Retinal pigment epithelial cell (primary cell): ENCODE data around the gene PTPN1.
A peak's percentile ranks its signal among the peaks of the same experiment; 100 is the strongest.
"Not testable (repeated sequence)": the region's sequence is repeated elsewhere in the genome, so short reads cannot be mapped to it uniquely, and the experiment has no call there.

ENCODE experiments used
- DNase-seq: peaks from one replicate; pipeline ENCODE4 v3.0.0-alpha.2; 2010; ENCODE audit warnings: low read depth
- H3K4me3 ChIP-seq: 2 replicates; pipeline ENCODE4 v1.5.1; 2011; ENCODE audit warnings: mild to moderate bottlenecking, low read length, control low read depth, moderate library complexity
- CTCF ChIP-seq: conservative IDR thresholded peaks from 2 replicates; pipeline ENCODE4 v1.5.1; 2011; ENCODE audit warnings: low read depth, low read length, control low read depth, inconsistent platforms

The PTPN1 gene

GRCh38 chr20:50496773-50497385 is 13.3 kb upstream of the PTPN1 start:
- DNase-seq = no peak
- no peak overlapping the region for H3K4me3 ChIP-seq
- no peak for TF ChIP-seq CTCF

- H3K4me3 ChIP-seq = no peak overlapping the region
- DNase-seq = no peak
- TF ChIP-seq CTCF = no peak
Observed at GRCh38 chr20:50498071-50498776, 12.0 kb upstream of the PTPN1 start.

- TF ChIP-seq CTCF = no peak
- no peak for DNase-seq
- no peak overlapping the region for H3K4me3 ChIP-seq
Observed at GRCh38 chr20:50499938-50500337, 10.2 kb upstream of the PTPN1 start.

GRCh38 chr20:50501972-50502745 is 8.0 kb upstream of the PTPN1 start:
- DNase-seq = no peak
- no peak overlapping the region for H3K4me3 ChIP-seq
- no peak for TF ChIP-seq CTCF

GRCh38 chr20:50504231-50504823 is 5.9 kb upstream of the PTPN1 start:
- no peak for DNase-seq
- peak; percentile 28 for TF ChIP-seq CTCF
- H3K4me3 ChIP-seq = no peak overlapping the region

GRCh38 chr20:50506270-50506579 is 4.0 kb upstream of the PTPN1 start:
- TF ChIP-seq CTCF = peak; percentile 18
- no peak for DNase-seq

GRCh38 chr20:50507745-50508144 is 2.4 kb upstream of the PTPN1 start:
- not testable (repeated sequence) for H3K4me3 ChIP-seq, DNase-seq

More at GRCh38 chr20:50506270-50506579, 4.0 kb upstream of the PTPN1 start:
- H3K4me3 ChIP-seq = no peak overlapping the region
